Measurements from ENCODE around the gene ACOX1. TPM values are rescaled to one million over a fixed set of nuclear protein-coding genes. Genes with fewer than 3 reads are reported as not detected.

ACOX1 gene
- total and polyA plus RNA-seq, 2 of the 13 experiments (the other 11 are each of a cell fraction or from before 2014, with no cell fraction given) = 86.4 to 120 TPM

GRCh38 chr17:75894049-75894733 lies 84.8 kb downstream of the ACOX1 start (continued):
- TF ChIP-seq USF2 (IDR thresholded peaks at IDR 0.05; ENCODE audit: low read depth, low read length) (no peak), USF2 (CRISPR knock-in tag; IDR thresholded peaks at IDR 0.05; ENCODE audit: borderline replicate concordance) (no peak), BCL6 (CRISPR knock-in tag; IDR thresholded peaks at IDR 0.05) (no peak), ZFYVE20 (CRISPR knock-in tag; IDR thresholded peaks at IDR 0.05; ENCODE audit: borderline replicate concordance, low read depth) (no peak), MAFK (conservative IDR thresholded peaks at IDR 0.05 in 1 of 2, IDR thresholded peaks at IDR 0.05 in 1 of 2; ENCODE audit: low read length in 2 of 2) (no peak), ZNF280D (CRISPR knock-in tag; IDR thresholded peaks at IDR 0.05) (0 out of 2 replicates have a peak, but pooled peaks have one; percentile 9), SOX6 (IDR thresholded peaks at IDR 0.05) (no peak), SOX6 (CRISPR knock-in tag; IDR thresholded peaks at IDR 0.05) (no peak; the same call in 1 of the 2 replicates), ATM (IDR thresholded peaks at IDR 0.05; ENCODE audit: borderline replicate concordance) (no peak), MED1 (CRISPR knock-in tag; IDR thresholded peaks at IDR 0.05) (peak; percentile 54), TBX2 (CRISPR knock-in tag; IDR thresholded peaks at IDR 0.05; ENCODE audit: borderline replicate concordance) (peak; percentile 55; the same call in 1 of the 2 replicates), IKZF1 (IDR thresholded peaks at IDR 0.05) (no peak), NPAS2 (CRISPR knock-in tag; IDR thresholded peaks at IDR 0.05; ENCODE audit: borderline replicate concordance) (no peak), CEBPG (CRISPR knock-in tag; IDR thresholded peaks at IDR 0.05) (no peak), GLMP (CRISPR knock-in tag; IDR thresholded peaks at IDR 0.05; ENCODE audit: borderline replicate concordance) (no peak), HDAC6 (IDR thresholded peaks at IDR 0.05; ENCODE audit: low read depth, low read length) (no peak), E2F5 (CRISPR knock-in tag; conservative IDR thresholded peaks at IDR 0.05) (no peak), MIER2 (CRISPR knock-in tag; IDR thresholded peaks at IDR 0.05) (no peak), MXI1 (IDR thresholded peaks at IDR 0.05; ENCODE audit: borderline replicate concordance, low read depth, low read length) (no peak), BCL3 (CRISPR knock-in tag; IDR thresholded peaks at IDR 0.05) (no peak), JDP2 (CRISPR knock-in tag; IDR thresholded peaks at IDR 0.05; ENCODE audit: borderline replicate concordance) (no peak), THAP11 (CRISPR knock-in tag; IDR thresholded peaks at IDR 0.05) (no peak; the same call in 1 of the 2 replicates), SAP130 (CRISPR knock-in tag; IDR thresholded peaks at IDR 0.05; ENCODE audit: low read depth) (peak; percentile 48)
